Naive thymus-derived CD4-positive, alpha-beta T cell (primary cell): ENCODE results near the gene PHLPP1. TPM values are rescaled to one million over a fixed set of nuclear protein-coding genes. Genes with fewer than 3 reads are reported as not detected.

ENCODE experiments used
- ATAC-seq: fragments of 150-1000 bp; cut with Tn5 transposase; 2 replicates; pipeline ENCODE4 v1.10.0; 2021; ENCODE audit warnings: mild to moderate bottlenecking, moderate library complexity
- CTCF ChIA-PET: fragments of 350-600 bp; sonication (Branson Sonifier 250); formaldehyde crosslinking; loops from one replicate; lab custom pipeline; 2021; ENCODE audit warnings: antibody characterized with exemption; lab: Charles Lee
- POLR2A ChIA-PET: fragments of 350-600 bp; sonication (Branson Sonifier 250); formaldehyde crosslinking; loops from one replicate; lab custom pipeline; 2021; ENCODE audit warnings: antibody characterized with exemption, inconsistent platforms; lab: Charles Lee
- DNase-seq, 9 donors: peaks; one replicate each; pipeline versions ENCODE4 v3.0.0 to v3.0.0-alpha.2; 2020 to 2022; ENCODE audit warnings: mixed read lengths in 1 of 9
- H3K27ac ChIP-seq: one replicate; pipeline ENCODE4 v1.7.0; 2013; ENCODE audit warnings: mild to moderate bottlenecking, low read depth, low read length, moderate library complexity
- H3K27me3 ChIP-seq, 2 donors: one replicate each; pipeline ENCODE4 v1.7.0; 2013; ENCODE audit warnings: low read length in 2 of 2, mild to moderate bottlenecking in 2 of 2, moderate library complexity in 2 of 2; ENCODE audit not compliant: control insufficient read depth in 2 of 2, insufficient read depth in 2 of 2
- H3K36me3 ChIP-seq, 3 experiments: 1 replicate in 2 of 3; 2 replicates in 1 of 3; pipeline ENCODE4 v1.7.0; 2013; ENCODE audit warnings: low read length in 3 of 3, mild to moderate bottlenecking in 3 of 3, moderate library complexity in 1 of 3; ENCODE audit not compliant: insufficient read depth in 3 of 3, control insufficient read depth in 2 of 3
- H3K4me1 ChIP-seq, 2 donors: one replicate each; pipeline ENCODE4 v1.7.0; 2013; ENCODE audit warnings: low read length in 2 of 2, mild to moderate bottlenecking in 2 of 2, moderate library complexity in 1 of 2; ENCODE audit not compliant: control insufficient read depth in 2 of 2, insufficient read depth in 2 of 2
- H3K4me3 ChIP-seq: 2 replicates; pipeline ENCODE4 v1.7.0; 2013; ENCODE audit warnings: mild to moderate bottlenecking, low read length
- H3K9me3 ChIP-seq, 3 experiments: 1 replicate in 2 of 3; 2 replicates in 1 of 3; pipeline ENCODE4 v1.7.0; 2013; ENCODE audit warnings: low read length in 3 of 3; ENCODE audit not compliant: control insufficient read depth in 2 of 3
- H3K27ac Mint-ChIP-seq, 9 donors: one replicate each; pipeline ENCODE4 v1.8.0; 2020 to 2022; ENCODE audit warnings: mixed read lengths in 9 of 9, mild to moderate bottlenecking in 8 of 9, moderate library complexity in 5 of 9, inconsistent platforms in 2 of 9
- H3K27me3 Mint-ChIP-seq, 5 donors: one replicate each; pipeline ENCODE4 v1.8.0; 2021 to 2022; ENCODE audit warnings: mixed read lengths in 5 of 5, mild to moderate bottlenecking in 1 of 5
- H3K36me3 Mint-ChIP-seq, 5 donors: one replicate each; pipeline ENCODE4 v1.8.0; 2020 to 2022; ENCODE audit warnings: mixed read lengths in 5 of 5, mild to moderate bottlenecking in 3 of 5, inconsistent platforms in 1 of 5
- H3K4me1 Mint-ChIP-seq, 7 donors: one replicate each; pipeline ENCODE4 v1.8.0; 2020 to 2022; ENCODE audit warnings: mixed read lengths in 7 of 7, mild to moderate bottlenecking in 3 of 7, inconsistent platforms in 1 of 7
- H3K4me3 Mint-ChIP-seq, 10 donors: one replicate each; pipeline ENCODE4 v1.8.0; 2020 to 2022; ENCODE audit warnings: mild to moderate bottlenecking in 10 of 10, mixed read lengths in 10 of 10, moderate library complexity in 6 of 10, inconsistent platforms in 2 of 10
- H3K9me3 Mint-ChIP-seq, 11 donors: one replicate each; pipeline ENCODE4 v1.8.0; 2020 to 2022; ENCODE audit warnings: mixed read lengths in 11 of 11, mild to moderate bottlenecking in 4 of 11, inconsistent platforms in 1 of 11, moderate library complexity in 1 of 11
- intact Hi-C, 2 donors: fragments of 100-400 bp; cut with micrococcal nuclease; formaldehyde crosslinking; loops; one replicate each; pipeline ENCODE4 v1.15.1; 2023
- polyA plus RNA-seq, 2 donors: library from polyadenylated mRNA; unstranded; fragments of 300-500 nt; fragmentation: Illumina TruSeq; gene quantifications; one replicate each; pipeline ENCODE4 v1.2.3, GENCODE V29; 2021
- total RNA-seq, 6 experiments: library from RNA in 5 of 6; stranded (reverse) in 5 of 6; gene quantifications; 1 replicate in 5 of 6; 2 replicates in 1 of 6; pipeline ENCODE4 v1.2.3 and lab custom pipeline; 2021 to 2026

PHLPP1 gene
- total and polyA plus RNA-seq, 7 experiments from 2014 or later: 0.07 to 9.7 (median 6.9) TPM

GRCh38 chr18:62828852-62829251 is 113.5 kb downstream of the PHLPP1 start:
- Histone ChIP-seq H3K9me3 (no peaks in the 10 kb centered on the region), H3K4me1 (no peaks in the 10 kb centered on the region), H3K27me3 (no peaks in the 10 kb centered on the region), H3K27ac (no peak overlapping the region), H3K36me3 (no peaks in the 10 kb centered on the region), H3K4me3 (no peak overlapping the region)
- no peaks in the 10 kb centered on the region for H3K27me3 Mint-ChIP-seq
- no peak overlapping the region for H3K4me3 Mint-ChIP-seq
- intact Hi-C loops: no loop called here
- H3K9me3 Mint-ChIP-seq: no peaks in the 10 kb centered on the region
- H3K4me1 Mint-ChIP-seq: peaks cover 0 to 8% (median 0%) of the 10 kb centered on the region in 7 donors
- H3K27ac Mint-ChIP-seq: no peak overlapping the region
- H3K36me3 Mint-ChIP-seq: peaks cover 0 to 10% (median 9%) of the 10 kb centered on the region in 5 donors
- POLR2A ChIA-PET: no interaction called here
- CTCF ChIA-PET: no interaction called here
- DNase-seq (no peak), ATAC-seq (no peak)

- Histone ChIP-seq H3K4me3 (no peak overlapping the region), H3K27ac (no peak overlapping the region), H3K9me3 (no peaks in the 10 kb centered on the region), H3K4me1 (no peaks in the 10 kb centered on the region), H3K27me3 (no peaks in the 10 kb centered on the region), H3K36me3 (no peaks in the 10 kb centered on the region)
- no peak overlapping the region for H3K4me3 Mint-ChIP-seq
- H3K4me1 Mint-ChIP-seq: peaks cover 0 to 10% (median 0%) of the 10 kb centered on the region in 7 donors
- H3K27me3 Mint-ChIP-seq: no peaks in the 10 kb centered on the region
- H3K27ac Mint-ChIP-seq: no peak overlapping the region
- CTCF ChIA-PET: interaction anchor here (1.0 kb wide), 1 partner anchor 35 kb away, joined by 3 read pairs; no protein-coding TSS in a partner anchor
- POLR2A ChIA-PET: no interaction called here
- intact Hi-C loops: no loop called here
- H3K9me3 Mint-ChIP-seq: no peaks in the 10 kb centered on the region
- DNase-seq (no peak), ATAC-seq (no peak)
- peaks cover 0 to 10% (median 9%) of the 10 kb centered on the region in 5 donors for H3K36me3 Mint-ChIP-seq
These were observed 114.6 kb downstream of the PHLPP1 start for GRCh38 chr18:62829936-62830335.

GRCh38 chr18:62832282-62832681 is 116.9 kb downstream of the PHLPP1 start:
- intact Hi-C loops: no loop called here
- no peak overlapping the region for H3K27ac ChIP-seq
- H3K27me3 ChIP-seq: no peaks in the 10 kb centered on the region
- CTCF ChIA-PET: interaction anchor here (1.2 kb wide), 1 partner anchor 100 kb away, joined by 3 read pairs; no protein-coding TSS in a partner anchor
- H3K27ac Mint-ChIP-seq: no peak overlapping the region
- POLR2A ChIA-PET: no interaction called here
- peaks cover 0 to 10% (median 9%) of the 10 kb centered on the region in 5 donors for H3K36me3 Mint-ChIP-seq
- H3K4me3 ChIP-seq: no peak overlapping the region
- no peaks in the 10 kb centered on the region for H3K27me3 Mint-ChIP-seq
- H3K4me3 Mint-ChIP-seq: no peak overlapping the region
- H3K9me3 ChIP-seq: no peaks in the 10 kb centered on the region
- peaks cover 0 to 10% (median 0%) of the 10 kb centered on the region in 7 donors for H3K4me1 Mint-ChIP-seq
- H3K36me3 ChIP-seq: no peaks in the 10 kb centered on the region
- H3K4me1 ChIP-seq: no peaks in the 10 kb centered on the region
- no peaks in the 10 kb centered on the region for H3K9me3 Mint-ChIP-seq
- DNase-seq: no peak
- no peak for ATAC-seq

- POLR2A ChIA-PET: no interaction called here
- H3K4me1 Mint-ChIP-seq: peaks cover 0 to 7% (median 0%) of the 10 kb centered on the region in 7 donors
- CTCF ChIA-PET: interaction anchor here (1.2 kb wide), 1 partner anchor 101 kb away, joined by 3 read pairs; no protein-coding TSS in a partner anchor
These were observed 118.2 kb downstream of the PHLPP1 start for GRCh38 chr18:62833494-62833893.

DNA sequence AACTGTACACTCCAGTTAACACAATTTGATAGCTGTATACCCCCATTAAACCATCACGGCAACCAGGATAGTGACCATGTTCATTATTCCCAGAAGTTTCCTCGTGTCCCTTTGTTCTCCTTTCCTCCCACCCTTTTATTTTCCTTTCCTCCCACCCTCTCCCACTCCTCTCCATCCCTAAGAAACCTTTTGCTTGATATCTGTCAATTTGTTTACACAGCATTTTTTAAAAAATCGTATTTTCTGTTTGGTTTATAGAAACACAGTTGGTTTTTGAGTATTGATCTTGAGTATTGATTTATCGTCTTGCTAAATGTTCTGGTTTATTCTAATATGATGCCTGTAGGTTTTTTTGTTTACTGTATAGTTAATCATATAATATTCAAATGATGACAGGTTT is 119.4 kb downstream of the PHLPP1 start:
- H3K4me3 Mint-ChIP-seq: no peak overlapping the region
- CTCF ChIA-PET: no interaction called here
- Histone ChIP-seq H3K9me3 (no peaks in the 10 kb centered on the region), H3K27me3 (no peaks in the 10 kb centered on the region), H3K27ac (no peak overlapping the region), H3K36me3 (no peaks in the 10 kb centered on the region), H3K4me3 (no peak overlapping the region), H3K4me1 (no peaks in the 10 kb centered on the region)
- POLR2A ChIA-PET: no interaction called here
- DNase-seq (no peak), ATAC-seq (no peak)
- H3K27ac Mint-ChIP-seq: no peak overlapping the region
- peaks cover 0 to 13% (median 9%) of the 10 kb centered on the region in 5 donors for H3K36me3 Mint-ChIP-seq
- intact Hi-C loops: no loop called here
- H3K9me3 Mint-ChIP-seq: no peaks in the 10 kb centered on the region
- H3K4me1 Mint-ChIP-seq: peaks cover 0 to 7% (median 0%) of the 10 kb centered on the region in 7 donors
- no peaks in the 10 kb centered on the region for H3K27me3 Mint-ChIP-seq

More at GRCh38 chr18:62833494-62833893, 118.2 kb downstream of the PHLPP1 start:
- ATAC-seq: no peak
- no peaks in the 10 kb centered on the region for H3K9me3 Mint-ChIP-seq
- no peak overlapping the region for H3K27ac Mint-ChIP-seq
- peaks cover 0 to 10% (median 9%) of the 10 kb centered on the region in 5 donors for H3K36me3 Mint-ChIP-seq
- no peak overlapping the region for H3K4me3 ChIP-seq
- DNase-seq: no peak
- no peaks in the 10 kb centered on the region for H3K27me3 Mint-ChIP-seq
- no peaks in the 10 kb centered on the region for H3K36me3 ChIP-seq
- no peak overlapping the region for H3K27ac ChIP-seq
- intact Hi-C loops: no loop called here
- H3K4me1 ChIP-seq: no peaks in the 10 kb centered on the region
- H3K27me3 ChIP-seq: no peaks in the 10 kb centered on the region
- H3K9me3 ChIP-seq: no peaks in the 10 kb centered on the region
- no peak overlapping the region for H3K4me3 Mint-ChIP-seq

GRCh38 chr18:62837011-62837410 is 121.7 kb downstream of the PHLPP1 start:
- no peaks in the 10 kb centered on the region for H3K9me3 Mint-ChIP-seq
- H3K4me1 ChIP-seq: no peaks in the 10 kb centered on the region
- no peak overlapping the region for H3K27ac ChIP-seq
- no peaks in the 10 kb centered on the region for H3K27me3 Mint-ChIP-seq
- POLR2A ChIA-PET: interaction anchor here (0.7 kb wide), 1 partner anchor 81 kb away, joined by 4 read pairs; no protein-coding TSS in a partner anchor
- H3K36me3 ChIP-seq: no peaks in the 10 kb centered on the region
- no peak overlapping the region for H3K27ac Mint-ChIP-seq
- no peak for DNase-seq
- ATAC-seq: no peak
- intact Hi-C loops: no loop called here
- peaks cover 0 to 9% (median 2%) of the 10 kb centered on the region in 5 donors for H3K36me3 Mint-ChIP-seq
- no peaks in the 10 kb centered on the region for H3K27me3 ChIP-seq
- H3K4me3 ChIP-seq: no peak overlapping the region
- no peak overlapping the region for H3K4me3 Mint-ChIP-seq
- H3K9me3 ChIP-seq: no peaks in the 10 kb centered on the region
- CTCF ChIA-PET: no interaction called here
- peaks cover 0 to 9% (median 0%) of the 10 kb centered on the region in 7 donors for H3K4me1 Mint-ChIP-seq

- Mint-ChIP-seq H3K9me3 (peaks cover 0 to 1% (median 0%) of the 10 kb centered on the region in 11 donors), H3K4me1 (peaks cover 0 to 15% (median 0%) of the 10 kb centered on the region in 7 donors), H3K36me3 (peaks cover 0 to 10% (median 3%) of the 10 kb centered on the region in 5 donors), H3K27ac (no peak overlapping the region), H3K27me3 (no peaks in the 10 kb centered on the region), H3K4me3 (no peak overlapping the region)
- no peak overlapping the region for H3K27ac ChIP-seq
- DNase-seq: no peak
- no peak for ATAC-seq
- H3K4me1 ChIP-seq: no peaks in the 10 kb centered on the region
- no peaks in the 10 kb centered on the region for H3K9me3 ChIP-seq
- intact Hi-C loops: no loop called here
- H3K4me3 ChIP-seq: no peak overlapping the region
- POLR2A ChIA-PET: no interaction called here
- CTCF ChIA-PET: no interaction called here
- H3K36me3 ChIP-seq: no peaks in the 10 kb centered on the region
- no peaks in the 10 kb centered on the region for H3K27me3 ChIP-seq
These were observed 123.2 kb downstream of the PHLPP1 start for GRCh38 chr18:62838475-62839098.
